Keratinocyte (primary cell): ENCODE measurements around the gene PCP4L1. TPM values are rescaled to one million over a fixed set of nuclear protein-coding genes. Genes with fewer than 3 reads are reported as not detected.

Experiments
- DNase-seq: peaks from one replicate; pipeline ENCODE4 v3.0.0-alpha.2; 2011; ENCODE audit warnings: low read depth, missing footprints, low spot score
- FAIRE-seq: peaks from 2 replicates; lab custom pipeline; 2011; peaks lifted over from hg19 to GRCh38; lab: Jason Lieb, UNC
- H2AFZ ChIP-seq: 2 replicates; pipeline ENCODE4 v1.6.0; 2012; ENCODE audit warnings: low read length, control low read depth, inconsistent platforms; ENCODE audit not compliant: control insufficient read depth
- H3K27ac ChIP-seq: 2 replicates; pipeline ENCODE4 v1.5.1; 2011; ENCODE audit warnings: low read length; ENCODE audit not compliant: control insufficient read depth, insufficient read depth
- H3K27me3 ChIP-seq: 3 replicates; pipeline ENCODE4 v1.6.0; 2011; ENCODE audit warnings: low read length; ENCODE audit not compliant: control insufficient read depth, insufficient read depth; ENCODE audit errors: extremely low read depth
- H3K36me3 ChIP-seq, 2 experiments: 2 replicates in 1 of 2; 3 replicates in 1 of 2; pipeline ENCODE4 v1.5.1; 2011; ENCODE audit warnings: low read length in 2 of 2, mild to moderate bottlenecking in 1 of 2; ENCODE audit not compliant: control insufficient read depth in 2 of 2, insufficient read depth in 2 of 2; ENCODE audit errors: extremely low read depth in 1 of 2
- H3K4me1 ChIP-seq: 3 replicates; pipeline ENCODE4 v1.5.1; 2011; ENCODE audit warnings: low read length; ENCODE audit not compliant: control insufficient read depth, insufficient read depth; ENCODE audit errors: extremely low read depth
- H3K4me2 ChIP-seq: 3 replicates; pipeline ENCODE4 v1.6.0; 2011; ENCODE audit warnings: low read depth, low read length; ENCODE audit not compliant: control insufficient read depth, insufficient read depth; ENCODE audit errors: extremely low read depth
- H3K4me3 ChIP-seq, 3 experiments: fragments of 200-600 bp in 1 of 3; sonication (generic) in 1 of 3; 2 replicates in 2 of 3; 3 replicates in 1 of 3; pipeline ENCODE4 v1.5.1; 2011 to 2016; ENCODE audit warnings: low read length in 3 of 3, mild to moderate bottlenecking in 3 of 3, control low read depth in 2 of 3, inconsistent platforms in 1 of 3, low read depth in 1 of 3, mixed read lengths in 1 of 3, mixed run types in 1 of 3, moderate library complexity in 1 of 3; ENCODE audit not compliant: control insufficient read depth in 2 of 3, insufficient read depth in 2 of 3; ENCODE audit errors: extremely low read depth in 1 of 3
- H3K79me2 ChIP-seq: 2 replicates; pipeline ENCODE4 v1.6.0; 2012; ENCODE audit warnings: low read length; ENCODE audit not compliant: control insufficient read depth, insufficient read depth
- H3K9ac ChIP-seq: 3 replicates; pipeline ENCODE4 v1.6.0; 2011; ENCODE audit warnings: low read length; ENCODE audit not compliant: control insufficient read depth, insufficient read depth; ENCODE audit errors: extremely low read depth
- H3K9me1 ChIP-seq: 3 replicates; pipeline ENCODE4 v1.6.0; 2011; ENCODE audit warnings: low read length; ENCODE audit not compliant: control insufficient read depth, insufficient read depth; ENCODE audit errors: extremely low read depth
- H3K9me3 ChIP-seq: 2 replicates; pipeline ENCODE4 v1.5.1; 2012; ENCODE audit warnings: low read depth, low read length; ENCODE audit not compliant: control insufficient read depth
- H4K20me1 ChIP-seq: 3 replicates; pipeline ENCODE4 v1.6.0; 2011; ENCODE audit warnings: low read length; ENCODE audit not compliant: control insufficient read depth, insufficient read depth; ENCODE audit errors: extremely low read depth
- CTCF ChIP-seq, 3 experiments: IDR thresholded peaks in 1 of 3; conservative IDR thresholded peaks in 1 of 3; optimal IDR thresholded peaks in 1 of 3; 2 replicates in 2 of 3; 3 replicates in 1 of 3; pipeline versions ENCODE3 to v1.5.1; 2011; ENCODE audit warnings: low read length in 3 of 3, mild to moderate bottlenecking in 3 of 3, moderate library complexity in 2 of 3, control low read depth in 1 of 3, inconsistent platforms in 1 of 3; ENCODE audit not compliant: insufficient read depth in 2 of 3; ENCODE audit errors: extremely low read depth in 1 of 3
- EZH2 ChIP-seq: IDR thresholded peaks from one replicate; pipeline ENCODE4 v1.6.1; 2012; ENCODE audit warnings: inconsistent platforms, mild to moderate bottlenecking, low read length, moderate library complexity
- dilution Hi-C: fragments of 300-500 bp; cut with MboI; formaldehyde crosslinking; loops from one replicate; pipeline ENCODE4 v1.7.0; 2020; ENCODE audit warnings: low sequenced_read_pairs; ENCODE audit not compliant: extremely low pct_ligation_motif_present
- polyA plus RNA-seq, 5 experiments: library from polyadenylated mRNA; depleted of rRNA in 3 of 5; stranded (reverse) in 3 of 5; stranded (forward) in 1 of 5; unstranded in 1 of 5; fragments of >200 nt; gene quantifications; 1 replicate in 1 of 5; 2 replicates in 3 of 5; 3 replicates in 1 of 5; pipeline versions ENCODE4 v1.2.1 to v1.2.3, GENCODE V29; 2011 to 2012; ENCODE audit warnings: missing spikeins in 2 of 5, low read depth in 1 of 5, low replicate concordance in 1 of 5

PCP4L1 gene
- polyA plus RNA-seq, 1 donor (not counting 4 experiments of a cell fraction or from before 2014, with no cell fraction given), result 0.04 TPM

- no peak overlapping the region for H3K27ac ChIP-seq
- no peak overlapping the region for H3K9ac ChIP-seq
- no peak overlapping the region for H2AFZ ChIP-seq
- no peaks in the 10 kb centered on the region for H3K4me1 ChIP-seq
- FAIRE-seq (no peak), DNase-seq (no peak)
- dilution Hi-C loops, result no loop called here
- no peaks in the 10 kb centered on the region for H3K9me1 ChIP-seq
- peaks cover 4 to 14% of the 10 kb centered on the region in 2 experiments for H3K36me3 ChIP-seq
- no peaks in the 10 kb centered on the region for H3K79me2 ChIP-seq
- H3K4me3 ChIP-seq, result no peak overlapping the region
- H4K20me1 ChIP-seq, result no peaks in the 10 kb centered on the region
- TF ChIP-seq EZH2 (no peak), CTCF (optimal IDR thresholded peaks at IDR 0.05 in 1 of 3, IDR thresholded peaks at IDR 0.05 in 1 of 3, conservative IDR thresholded peaks at IDR 0.05 in 1 of 3; ENCODE audit: extremely low read depth in 1 of 3, insufficient read depth in 2 of 3, low read length in 3 of 3) (no peak)
- no peaks in the 10 kb centered on the region for H3K9me3 ChIP-seq
- no peak overlapping the region for H3K4me2 ChIP-seq
- H3K27me3 ChIP-seq, result no peaks in the 10 kb centered on the region
These were observed 41.4 kb upstream of the PCP4L1 start for GRCh38 chr1:161216945-161217712.

- no peak overlapping the region for H2AFZ ChIP-seq
- H3K4me3 ChIP-seq, result no peak overlapping the region
- H3K27ac ChIP-seq, result no peak overlapping the region
- peaks cover 0 to 14% of the 10 kb centered on the region in 2 experiments for H3K36me3 ChIP-seq
- H3K9me1 ChIP-seq, result no peaks in the 10 kb centered on the region
- no peak overlapping the region for H3K9ac ChIP-seq
- DNase-seq, result no peak
- H3K9me3 ChIP-seq, result no peaks in the 10 kb centered on the region
- FAIRE-seq, result no peak
- dilution Hi-C loops, result no loop called here
- H3K4me2 ChIP-seq, result no peak overlapping the region
- no peaks in the 10 kb centered on the region for H3K79me2 ChIP-seq
- TF ChIP-seq CTCF (optimal IDR thresholded peaks at IDR 0.05 in 1 of 3, IDR thresholded peaks at IDR 0.05 in 1 of 3, conservative IDR thresholded peaks at IDR 0.05 in 1 of 3; ENCODE audit: extremely low read depth in 1 of 3, insufficient read depth in 2 of 3, low read length in 3 of 3) (no peak), EZH2 (no peak)
- H3K4me1 ChIP-seq, result no peaks in the 10 kb centered on the region
- H3K27me3 ChIP-seq, result no peaks in the 10 kb centered on the region
- H4K20me1 ChIP-seq, result no peaks in the 10 kb centered on the region
These were observed 40.7 kb upstream of the PCP4L1 start for GRCh38 chr1:161217831-161218230.
